NCI-H2171 treated with DMSO at 0.1 percent for 48 hours (cell line): ENCODE measurements around the gene TRIM67.
"Not testable (repeated sequence)": the region's sequence is repeated elsewhere in the genome, so short reads cannot be mapped to it uniquely, and the experiment has no call there.

ENCODE experiments used
- DNase-seq: peaks from one replicate; lab custom pipeline; 2025; lab: John Stamatoyannopoulos, UW

The TRIM67 gene

DNA sequence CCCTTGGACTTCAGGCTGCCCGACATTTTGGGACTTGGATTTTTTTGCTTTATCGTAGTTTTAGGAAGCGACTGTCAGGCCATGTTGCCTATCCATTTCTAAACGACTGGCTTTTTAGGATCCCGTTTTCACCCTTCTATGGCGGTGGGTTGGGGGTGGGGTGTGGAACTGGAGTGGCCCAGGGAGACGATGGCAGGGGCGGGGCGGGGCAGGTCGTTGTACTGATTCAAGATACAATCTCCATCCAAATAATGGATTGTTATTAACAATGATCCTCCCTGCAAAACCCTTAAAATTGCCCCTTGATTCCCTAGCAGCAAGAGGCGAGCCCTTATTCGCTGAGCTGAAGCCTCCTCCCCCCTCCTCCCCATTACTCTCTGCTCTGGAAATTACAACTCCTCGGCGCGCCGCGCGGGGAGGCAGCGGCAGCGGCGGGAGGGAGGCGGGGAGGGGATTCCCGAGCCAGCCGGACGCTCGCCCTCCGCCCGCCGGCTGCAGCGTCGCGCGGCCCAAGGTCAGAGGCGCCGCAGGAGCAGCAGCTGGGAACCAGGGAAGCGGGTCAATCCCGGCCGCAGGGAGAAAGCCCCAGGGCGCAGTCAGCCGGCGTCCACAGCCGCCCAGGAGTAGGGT lies at the start of gene TRIM67:
Gene TRIM67 (plus strand): TSS at position 392 of the 630 bp plus-strand sequence. CDS start 912 bp downstream, outside the sequence.
- peak; percentile 79 for DNase-seq

DNA sequence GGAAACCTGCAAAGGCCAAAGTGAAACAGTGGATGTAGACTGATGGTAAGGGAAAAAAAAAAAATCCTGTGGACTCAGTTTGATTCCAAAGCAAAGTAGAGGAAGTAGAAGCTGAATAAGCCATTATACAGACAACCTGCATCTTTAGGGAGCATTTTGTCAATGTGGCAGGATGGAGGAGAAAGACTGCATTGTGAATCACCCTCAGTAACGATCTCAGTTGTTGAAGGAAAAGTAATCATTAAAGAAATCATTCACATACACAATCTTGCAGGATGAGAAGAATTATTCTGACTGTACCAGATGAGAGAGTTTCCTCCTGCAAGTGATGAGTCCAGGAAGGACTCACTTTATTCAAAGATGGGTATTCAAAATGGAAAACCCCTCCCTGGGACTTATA lies 45.1 kb upstream of the TRIM67 start:
- no peak for DNase-seq

DNA sequence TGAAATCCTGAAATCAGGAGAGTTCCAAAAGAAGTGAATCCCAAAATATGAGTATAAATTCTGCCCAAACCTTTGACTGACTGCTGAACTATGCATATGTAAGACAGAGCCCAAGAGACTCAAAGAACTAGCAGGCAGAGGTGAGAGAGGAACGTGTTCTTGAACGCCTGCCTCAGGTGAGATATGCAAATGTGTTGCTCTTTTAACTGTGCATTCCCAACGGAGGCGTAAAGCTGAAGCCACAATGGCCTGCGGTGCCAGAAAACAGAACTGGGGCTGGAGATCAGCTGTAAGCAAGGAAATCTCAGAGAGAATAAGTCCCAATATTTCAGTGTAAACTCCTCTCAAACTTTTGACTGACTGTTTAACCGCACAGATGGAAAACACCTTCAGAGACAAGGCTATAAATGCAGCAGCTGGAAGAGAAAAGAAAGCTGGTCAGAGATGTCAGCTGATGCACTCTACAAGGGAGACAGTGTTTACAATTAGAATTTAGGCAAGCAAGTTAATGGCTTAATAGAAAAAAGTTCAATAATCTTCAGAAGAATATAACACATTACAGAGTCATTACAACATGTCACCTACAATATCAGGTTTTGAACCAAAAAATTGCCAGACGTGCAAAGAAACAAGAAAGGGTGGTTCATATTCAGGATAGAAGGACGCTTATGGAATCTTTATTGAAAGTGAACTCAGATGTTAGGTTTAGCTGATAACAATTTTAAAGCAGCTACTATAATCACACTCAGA lies 43.0 kb upstream of the TRIM67 start:
- no peak for DNase-seq

DNA sequence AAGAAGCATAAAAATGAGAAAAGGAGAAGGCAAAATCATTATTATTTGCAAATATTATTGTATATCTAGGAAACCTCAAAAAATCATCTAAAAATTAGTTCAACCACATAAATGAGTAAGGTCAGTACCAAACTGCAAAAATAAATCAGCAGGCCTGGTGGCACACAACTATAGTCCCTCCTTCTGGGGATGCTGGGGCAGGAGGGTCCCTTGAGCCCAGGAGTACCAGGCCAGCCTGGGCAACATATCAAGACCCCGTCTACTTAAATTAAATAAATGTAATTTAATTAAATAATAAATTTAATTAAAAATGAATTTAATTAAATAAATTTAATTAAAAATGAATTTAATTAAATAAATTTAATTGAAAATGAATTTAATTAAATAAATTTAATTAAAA lies 40.3 kb upstream of the TRIM67 start:
- DNase-seq = no peak

DNA sequence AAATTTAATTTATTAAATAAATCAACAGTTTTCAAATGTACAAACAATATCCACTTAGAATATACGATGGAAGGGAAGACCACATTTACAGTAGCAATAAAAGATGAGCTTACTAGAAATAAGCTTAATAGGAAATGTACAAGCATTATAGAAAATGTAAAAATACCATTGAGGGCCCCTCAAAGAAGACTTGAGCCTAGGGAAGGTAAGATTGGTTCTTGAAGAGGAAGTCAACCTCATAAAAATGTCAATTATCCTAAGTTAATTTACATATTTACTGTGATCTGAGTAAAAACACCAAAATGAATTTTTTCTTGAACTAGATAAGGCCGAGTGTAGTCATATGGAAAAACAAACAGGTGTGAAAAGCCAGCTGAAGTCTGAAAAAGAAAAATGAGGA lies 39.7 kb upstream of the TRIM67 start:
- no peak for DNase-seq

DNA sequence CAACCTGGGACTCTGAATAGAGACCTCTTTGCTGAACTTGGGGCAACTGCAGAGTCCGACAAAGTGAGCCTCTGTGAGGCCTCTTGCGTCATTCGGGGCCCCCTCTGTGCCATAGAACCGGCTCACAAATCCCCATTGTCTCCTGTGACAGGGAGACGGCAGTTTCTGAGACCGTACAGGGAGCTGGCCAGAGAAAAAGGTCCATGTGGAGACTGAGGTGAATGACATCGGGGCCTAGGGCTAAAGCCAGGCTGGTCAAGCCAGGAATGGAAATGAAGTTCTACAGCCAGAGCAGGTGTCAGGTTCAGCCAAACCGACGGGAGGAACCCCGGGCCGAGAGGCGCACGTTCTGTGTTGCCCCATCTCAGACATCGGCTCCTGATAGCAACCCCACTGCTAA lies 37.1 kb upstream of the TRIM67 start:
- DNase-seq = no peak

DNA sequence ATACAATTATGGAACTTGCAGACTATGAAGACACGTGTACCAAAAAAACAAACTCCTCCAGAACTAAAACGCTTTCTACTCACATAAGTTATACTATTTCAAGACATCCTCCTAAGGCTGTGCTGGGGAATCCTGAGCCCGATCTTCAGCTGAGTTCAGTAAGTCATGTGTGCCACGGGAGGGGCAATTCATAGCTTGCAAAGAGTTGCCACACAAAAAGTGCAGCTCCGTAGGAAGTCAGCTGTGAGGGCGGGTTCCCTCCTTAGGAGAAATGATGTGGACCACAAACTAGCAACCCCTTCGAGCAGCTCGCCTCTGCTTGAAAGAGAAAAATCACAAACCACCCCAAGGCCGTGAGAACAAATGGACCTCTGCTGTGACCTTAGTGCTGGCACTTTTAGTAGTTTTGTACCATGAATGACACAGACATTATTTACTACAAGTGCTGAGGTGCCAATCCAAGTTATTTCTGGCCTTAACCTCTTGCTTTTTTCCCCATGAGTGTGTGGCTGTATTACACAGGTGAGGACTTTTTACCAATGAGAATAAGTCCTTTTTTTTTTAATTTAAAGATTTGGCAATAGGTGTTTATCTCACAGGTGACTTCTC lies 35.8 kb upstream of the TRIM67 start:
- DNase-seq = no peak

DNA sequence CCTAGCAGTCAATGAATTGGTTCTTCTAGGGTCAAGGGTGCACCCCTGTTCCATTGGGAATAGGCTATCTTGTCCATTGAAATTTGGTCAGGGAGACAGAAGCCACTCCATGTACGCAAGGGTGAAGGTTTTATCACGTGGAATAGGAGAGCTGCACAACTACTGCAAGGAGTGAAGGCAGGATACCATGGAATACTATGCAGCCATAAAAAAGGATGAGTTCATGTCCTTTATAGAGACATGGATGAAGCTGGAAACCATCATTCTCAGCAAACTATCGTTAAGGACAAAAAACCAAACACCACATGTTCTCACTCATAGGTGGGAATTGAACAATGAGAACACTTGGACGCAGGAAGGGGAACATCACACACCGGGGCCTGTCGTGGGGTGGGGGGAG lies 34.8 kb upstream of the TRIM67 start:
- not testable (repeated sequence) for DNase-seq

DNA sequence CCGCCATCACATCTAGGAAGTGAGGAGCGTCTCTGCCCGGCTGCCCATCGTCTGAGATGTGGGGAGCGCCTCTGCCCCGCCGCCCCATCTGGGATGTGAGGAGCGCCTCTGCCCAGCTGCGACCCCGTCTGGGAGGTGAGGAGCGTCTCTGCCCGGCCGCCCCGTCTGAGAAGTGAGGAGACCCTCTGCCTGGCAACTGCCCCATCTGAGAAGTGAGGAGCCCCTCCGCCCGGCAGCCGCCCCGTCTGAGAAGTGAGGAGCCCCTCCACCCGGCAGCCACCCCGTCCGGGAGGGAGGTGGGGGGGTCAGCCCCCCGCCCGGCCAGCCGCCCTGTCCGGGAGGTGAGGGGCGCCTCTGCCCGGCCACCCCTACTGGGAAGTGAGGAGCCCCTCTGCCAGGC lies 33.4 kb upstream of the TRIM67 start:
- not testable (repeated sequence) for DNase-seq

DNA sequence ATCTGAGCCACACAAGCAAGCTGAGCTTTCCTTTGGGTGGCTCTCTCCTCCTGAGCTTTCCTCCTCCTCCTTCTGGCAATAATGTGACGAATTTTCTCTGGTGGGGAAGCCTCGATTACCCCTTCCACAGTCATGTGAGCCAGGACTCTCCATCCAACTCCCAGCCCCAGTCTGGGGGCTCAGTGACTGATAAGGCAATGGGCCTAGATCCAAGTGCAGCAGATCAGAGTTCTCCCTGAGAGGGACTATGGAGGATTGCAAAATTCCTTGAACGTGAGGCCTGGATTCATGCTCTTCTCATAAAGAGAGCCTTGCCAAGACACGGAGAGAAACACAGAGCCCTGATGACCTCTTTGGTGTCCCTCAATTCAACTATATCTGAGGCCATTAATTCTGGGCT lies 31.3 kb upstream of the TRIM67 start:
- no peak for DNase-seq

DNA sequence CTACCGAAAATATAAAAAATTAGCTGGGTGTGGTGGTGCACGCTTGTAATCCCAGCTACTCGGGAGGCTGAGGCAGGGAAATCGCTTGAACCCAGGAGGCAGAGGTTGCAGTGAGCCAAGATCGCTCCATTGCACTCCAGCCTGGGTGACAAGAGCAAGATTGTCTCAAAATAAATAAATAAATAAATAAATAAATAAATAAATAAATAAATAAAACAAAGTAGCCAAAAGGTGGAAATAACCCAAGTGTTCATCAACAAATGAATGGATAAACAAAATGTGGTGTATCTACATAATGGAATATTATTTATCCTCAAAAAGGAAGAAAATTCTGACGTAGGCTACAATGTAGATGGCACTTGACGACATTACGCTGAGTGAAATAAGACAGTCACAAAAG lies 29.3 kb upstream of the TRIM67 start:
- DNase-seq = not testable (repeated sequence)

DNA sequence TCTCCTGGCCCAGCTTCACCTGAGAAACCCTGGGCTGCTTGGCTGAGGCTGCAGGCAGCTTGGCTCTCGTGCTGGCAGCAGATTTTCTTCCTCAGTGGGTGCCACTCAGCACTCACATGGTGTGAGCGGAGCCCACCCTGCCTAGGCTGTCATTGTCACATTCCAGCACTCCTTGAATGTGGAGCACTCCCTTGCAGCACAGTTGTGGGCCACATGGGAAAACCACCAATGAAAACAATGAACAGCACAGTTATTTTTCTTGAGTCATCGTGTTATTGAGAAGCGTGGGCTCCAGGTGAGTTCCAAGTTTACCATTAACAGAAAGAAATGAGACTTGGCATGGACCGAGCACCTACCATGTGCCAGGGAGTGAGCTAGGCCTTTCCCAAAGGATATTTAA lies 27.2 kb upstream of the TRIM67 start:
- DNase-seq = no peak

DNA sequence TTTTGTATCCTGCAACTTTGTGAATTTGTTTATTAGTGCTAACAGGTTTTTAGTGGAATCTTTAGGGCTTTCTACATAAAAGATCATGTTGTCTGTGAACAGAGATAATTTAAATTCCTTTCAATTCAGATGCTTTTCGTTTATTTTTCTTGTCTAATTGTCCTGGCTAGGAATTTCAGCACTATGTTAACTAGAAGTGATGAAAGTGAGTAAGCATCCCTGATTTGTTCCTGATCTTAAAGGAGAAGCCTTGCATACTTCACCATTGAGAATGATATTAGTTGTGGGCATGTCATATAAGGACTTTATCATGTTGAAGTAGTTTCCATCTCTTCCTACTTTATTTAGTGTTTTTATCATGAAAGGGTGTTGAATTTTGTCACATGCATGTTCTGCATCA lies 23.6 kb upstream of the TRIM67 start:
- DNase-seq = no peak

DNA sequence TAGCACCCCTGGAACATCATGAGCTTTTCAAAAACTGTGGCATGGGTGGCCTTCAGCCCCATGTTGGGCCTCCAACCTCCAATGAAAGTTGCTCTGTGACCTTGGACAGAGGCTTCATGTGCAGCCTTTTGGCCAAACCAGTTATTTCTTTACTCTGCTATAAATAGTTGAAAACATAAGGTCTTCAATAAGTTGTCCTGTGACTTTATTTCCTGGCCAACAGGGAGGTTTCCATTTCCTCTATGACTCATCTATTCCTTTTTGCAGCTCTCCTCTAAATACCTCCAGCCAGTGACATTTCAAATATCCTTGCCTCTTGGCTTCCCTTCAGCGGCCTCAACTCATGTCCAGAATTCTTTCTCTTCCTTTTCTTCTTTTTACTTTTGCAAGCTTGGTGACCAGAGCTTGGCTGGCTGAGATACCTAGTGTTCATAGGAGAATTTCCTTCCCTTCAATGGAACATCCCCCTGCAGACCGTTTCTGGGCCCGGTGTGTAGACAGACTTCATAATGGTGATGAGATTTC lies 22.7 kb upstream of the TRIM67 start:
- no peak for DNase-seq

DNA sequence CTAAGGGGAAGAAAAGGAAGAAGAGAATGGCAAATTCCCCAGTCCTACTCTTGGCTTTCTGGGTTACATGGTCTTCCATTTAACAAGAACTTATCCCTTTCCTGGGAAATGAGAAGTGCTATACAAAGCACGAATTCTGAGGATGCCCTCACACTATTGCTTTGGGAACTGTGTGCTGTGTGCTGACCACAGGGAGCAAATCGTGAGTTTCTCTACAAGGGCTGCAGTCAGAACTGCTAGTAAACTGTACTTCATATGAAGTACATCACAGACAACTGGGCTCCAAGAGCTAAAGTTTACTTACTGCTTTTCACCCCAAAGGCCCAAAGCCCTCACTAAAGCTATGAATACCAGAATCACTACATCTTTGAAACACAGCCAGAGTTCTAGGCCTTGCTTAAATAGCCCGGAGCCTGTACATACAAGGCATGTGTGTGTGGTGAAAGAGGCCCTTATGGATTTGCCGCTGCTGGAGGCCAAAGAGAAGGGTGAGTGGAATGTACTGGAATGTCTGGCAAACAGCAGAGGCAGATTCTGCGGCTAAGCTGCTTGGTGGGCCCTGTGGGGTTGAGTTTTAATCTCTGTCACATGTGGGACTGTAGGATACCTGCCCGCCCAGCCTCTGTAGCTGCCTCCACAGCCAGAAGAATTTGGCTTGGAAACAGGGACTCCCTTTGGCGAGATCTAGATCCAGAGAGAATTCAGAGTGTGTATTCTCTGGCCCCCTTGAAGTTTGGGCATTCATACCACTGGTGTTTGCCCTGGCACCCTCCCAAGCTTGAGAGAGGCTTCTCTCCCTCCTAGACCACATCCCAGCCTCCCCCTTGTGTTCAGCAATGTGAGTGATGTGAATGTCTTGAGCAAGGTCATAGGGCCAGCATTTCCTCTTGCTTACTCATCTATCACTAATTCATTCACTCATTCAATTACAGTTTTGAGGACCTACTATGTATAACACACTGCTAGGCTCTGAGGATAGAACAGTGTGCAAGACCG lies 21.9 kb upstream of the TRIM67 start:
- no peak for DNase-seq

DNA sequence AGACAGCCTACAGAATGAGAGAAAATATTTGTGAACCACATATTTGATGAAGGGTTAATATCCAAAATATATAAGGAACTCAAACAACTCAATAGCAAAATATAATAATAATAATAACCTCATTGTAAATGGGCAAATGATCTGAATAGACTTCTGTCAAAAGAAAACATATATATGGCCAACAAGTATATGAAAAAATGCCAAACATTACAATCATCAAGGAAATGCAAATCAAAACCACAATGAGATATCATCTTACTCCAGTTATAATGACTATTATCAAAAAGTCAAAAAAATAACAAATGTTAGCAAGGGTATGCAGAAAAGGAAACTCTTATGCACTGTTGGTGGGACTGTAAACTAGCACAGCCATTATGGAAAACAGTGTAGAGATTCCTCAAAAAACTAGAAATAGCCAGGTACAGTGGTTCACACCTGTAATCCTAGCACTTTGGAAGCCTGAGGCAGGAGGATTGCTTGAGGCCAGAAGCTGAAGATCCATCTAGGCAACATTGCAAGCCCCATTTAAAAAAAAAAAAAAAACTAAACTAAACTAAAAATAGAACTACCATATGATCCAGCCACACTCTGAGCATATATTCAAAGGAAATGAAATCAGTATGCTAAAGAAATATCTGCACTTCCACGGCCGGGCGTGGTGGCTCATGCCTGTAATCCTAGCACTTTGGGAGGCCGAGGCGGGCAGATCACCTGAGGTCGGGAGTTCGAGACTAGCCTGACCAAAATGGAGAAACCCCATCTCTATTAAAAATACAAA lies 17.3 kb upstream of the TRIM67 start:
- no peak for DNase-seq

DNA sequence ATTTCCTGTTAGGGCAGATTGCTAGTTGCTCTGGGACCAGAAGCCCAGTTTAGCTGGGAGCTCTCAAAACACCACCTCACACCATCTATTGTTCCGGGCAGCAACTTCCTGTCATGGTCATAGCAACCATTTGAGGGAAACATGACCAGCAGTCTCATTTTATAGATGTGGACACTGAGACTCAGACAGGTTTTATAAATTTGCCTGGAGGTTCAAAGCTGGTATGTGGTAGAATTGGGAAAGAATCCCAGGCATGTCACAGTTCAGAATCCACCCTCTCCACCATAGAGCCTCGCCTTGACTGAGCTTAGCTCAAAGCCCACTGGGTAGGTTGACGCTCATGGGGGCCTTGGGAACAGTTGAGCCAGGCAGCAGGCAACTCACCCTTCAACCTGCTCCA lies 14.0 kb upstream of the TRIM67 start:
- DNase-seq = no peak

DNA sequence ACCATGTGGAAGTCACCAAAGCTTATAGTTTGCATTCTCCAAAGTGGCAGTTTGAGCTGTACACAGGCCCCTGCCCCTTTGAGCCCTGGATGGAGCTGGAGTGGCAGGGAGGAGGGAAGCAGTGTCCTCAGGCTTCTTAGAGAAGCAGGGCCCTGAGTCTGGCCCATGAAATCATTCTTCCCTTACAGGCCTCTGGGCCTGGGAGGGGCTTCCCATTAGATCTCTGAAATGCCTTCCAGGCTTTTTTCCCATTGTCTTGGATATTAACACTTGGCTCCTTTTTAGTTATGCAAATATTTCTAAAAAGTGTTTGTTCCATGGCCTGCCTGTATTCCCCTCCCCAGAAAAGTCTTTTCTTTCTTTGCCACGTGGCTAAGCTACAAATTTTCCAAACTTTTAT lies 10.0 kb upstream of the TRIM67 start:
- no peak for DNase-seq

DNA sequence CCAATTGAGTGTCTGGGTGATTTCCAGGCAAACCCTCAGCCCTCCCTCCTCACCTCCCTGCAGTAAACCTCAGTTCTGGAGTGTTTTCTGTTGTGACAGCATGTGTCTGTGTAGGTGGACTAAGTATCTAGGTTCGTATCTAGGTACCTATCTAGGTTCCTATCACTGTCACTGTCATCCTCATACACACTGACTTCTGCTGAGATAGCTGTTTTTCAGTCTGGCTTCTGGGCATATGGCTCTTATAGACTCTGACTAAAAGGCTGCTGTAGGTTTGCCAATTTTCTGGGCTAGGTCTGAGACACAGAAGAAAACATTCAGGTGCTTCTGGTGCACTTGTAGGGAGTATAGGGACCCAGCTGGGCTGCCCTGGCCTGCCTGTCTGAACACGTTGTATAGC lies 8.1 kb upstream of the TRIM67 start:
- peak; percentile 92 for DNase-seq

DNA sequence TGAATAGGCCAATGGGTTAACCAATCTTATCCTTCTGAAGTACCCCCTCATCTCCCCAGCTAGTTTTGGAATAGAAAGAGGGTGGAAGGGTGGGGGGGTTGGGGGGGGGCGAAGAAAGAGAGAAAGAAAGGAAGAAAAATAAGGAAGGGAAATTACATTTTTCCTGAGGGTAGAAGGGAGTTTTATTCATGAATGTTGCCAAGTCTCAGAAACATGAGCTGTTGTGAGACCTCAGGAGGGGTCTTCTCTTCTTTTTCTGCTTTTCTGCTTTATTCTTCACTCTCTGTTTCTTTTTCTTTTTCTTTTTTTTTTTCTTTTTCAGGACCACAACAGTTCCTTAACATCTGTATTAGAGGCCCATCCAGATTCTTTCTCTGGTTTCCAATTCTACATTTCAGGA lies 6.0 kb upstream of the TRIM67 start:
- DNase-seq = no peak

DNA sequence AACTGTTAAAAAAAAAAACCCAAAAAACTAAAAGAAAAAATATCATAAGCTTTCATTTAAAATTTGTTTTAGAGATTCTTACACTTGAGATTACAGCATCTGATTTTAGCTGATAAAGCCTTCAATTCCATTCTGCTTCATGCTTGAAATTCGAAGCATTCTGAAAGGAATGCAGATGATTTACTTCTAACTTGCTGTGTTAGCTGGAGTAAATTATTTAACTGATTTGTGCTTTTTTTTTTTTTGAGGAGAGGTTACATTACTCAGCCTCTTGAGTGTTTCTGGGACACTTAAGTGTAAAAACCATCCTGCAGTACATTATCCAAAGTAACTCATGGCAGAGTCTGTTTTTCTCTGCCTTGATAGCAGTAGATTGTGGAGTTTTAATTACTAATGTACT lies 4.5 kb upstream of the TRIM67 start:
- no peak for DNase-seq
